Mesenchymal stem cell (in vitro differentiated cells and primary cell): ENCODE measurements around the gene PCNT.

Source experiments
- DNase-seq: peaks from one replicate; pipeline ENCODE4 v3.0.0-alpha.2; 2013
- H2AFZ ChIP-seq: one replicate; pipeline ENCODE4 v1.6.1; 2013; ENCODE audit warnings: low read depth, mild to moderate bottlenecking, control low read depth, inconsistent platforms, low read length, moderate library complexity
- H2AK5ac ChIP-seq: 2 replicates; pipeline ENCODE4 v1.6.1; 2013; ENCODE audit warnings: low read length, moderate library complexity, mild to moderate bottlenecking, inconsistent platforms; ENCODE audit not compliant: severe bottlenecking
- H2BK120ac ChIP-seq: one replicate; pipeline ENCODE4 v1.6.1; 2013; ENCODE audit warnings: low read depth, mild to moderate bottlenecking, inconsistent platforms, low read length, moderate library complexity
- H2BK12ac ChIP-seq, 2 experiments: one replicate each; pipeline ENCODE4 v1.6.1; 2013; ENCODE audit warnings: inconsistent platforms in 2 of 2, low read length in 2 of 2, mild to moderate bottlenecking in 2 of 2, moderate library complexity in 2 of 2, control low read depth in 1 of 2
- H2BK15ac ChIP-seq: one replicate; pipeline ENCODE4 v1.6.1; 2013; ENCODE audit warnings: mild to moderate bottlenecking, low read depth, inconsistent platforms; ENCODE audit not compliant: poor library complexity, severe bottlenecking
- H2BK5ac ChIP-seq: 2 replicates; pipeline ENCODE4 v1.6.1; 2013; ENCODE audit warnings: low read depth, mild to moderate bottlenecking, low read length, control low read depth, inconsistent platforms; ENCODE audit not compliant: poor library complexity, severe bottlenecking
- H3K14ac ChIP-seq, 2 experiments: one replicate each; pipeline ENCODE4 v1.6.1; 2013; ENCODE audit warnings: inconsistent platforms in 2 of 2, low read length in 2 of 2, control low read depth in 1 of 2, mild to moderate bottlenecking in 1 of 2, moderate library complexity in 1 of 2
- H3K18ac ChIP-seq, 2 experiments: one replicate each; pipeline ENCODE4 v1.6.1; 2013; ENCODE audit warnings: inconsistent platforms in 2 of 2, low read length in 2 of 2, control low read depth in 1 of 2, low read depth in 1 of 2, mild to moderate bottlenecking in 1 of 2
- H3K23ac ChIP-seq, 2 experiments: one replicate each; pipeline ENCODE4 v1.6.1; 2013; ENCODE audit warnings: inconsistent platforms in 2 of 2, low read length in 2 of 2, mild to moderate bottlenecking in 2 of 2, moderate library complexity in 2 of 2, control low read depth in 1 of 2
- H3K27ac ChIP-seq: 2 replicates; pipeline ENCODE4 v1.5.1; 2013; ENCODE audit warnings: mild to moderate bottlenecking, moderate library complexity, low read length, control low read depth, inconsistent platforms; ENCODE audit not compliant: poor library complexity, severe bottlenecking
- H3K27me3 ChIP-seq, 2 experiments: 2 replicates each; pipeline versions ENCODE4 v1.6.1 to v1.7.0; 2013; ENCODE audit warnings: low read length in 2 of 2, mild to moderate bottlenecking in 2 of 2, moderate library complexity in 2 of 2, control low read depth in 1 of 2, inconsistent platforms in 1 of 2; ENCODE audit not compliant: control insufficient read depth in 1 of 2, insufficient read depth in 1 of 2
- H3K36me3 ChIP-seq, 2 experiments: 2 replicates each; pipeline versions ENCODE4 v1.6.1 to v1.7.0; 2013; ENCODE audit warnings: low read length in 2 of 2, control low read depth in 1 of 2, inconsistent platforms in 1 of 2, low read depth in 1 of 2, mild to moderate bottlenecking in 1 of 2; ENCODE audit not compliant: insufficient read depth in 2 of 2, control insufficient read depth in 1 of 2
- H3K4ac ChIP-seq, 2 experiments: one replicate each; pipeline ENCODE4 v1.6.1; 2013; ENCODE audit warnings: inconsistent platforms in 2 of 2, low read length in 2 of 2, mild to moderate bottlenecking in 2 of 2, moderate library complexity in 2 of 2, control low read depth in 1 of 2, low read depth in 1 of 2
- H3K4me1 ChIP-seq: 2 replicates; pipeline ENCODE4 v1.6.1; 2013; ENCODE audit warnings: low read depth, low read length, control low read depth; ENCODE audit not compliant: control insufficient read depth, insufficient read depth
- H3K4me2 ChIP-seq: 2 replicates; pipeline ENCODE4 v1.6.1; 2013; ENCODE audit warnings: low read length, mild to moderate bottlenecking, inconsistent platforms; ENCODE audit not compliant: poor library complexity, severe bottlenecking
- H3K4me3 ChIP-seq, 2 experiments: 2 replicates each; pipeline versions ENCODE4 v1.5.1 to v1.7.0; 2013; ENCODE audit warnings: low read length in 2 of 2, mild to moderate bottlenecking in 2 of 2, control low read depth in 1 of 2, low read depth in 1 of 2; ENCODE audit not compliant: insufficient read depth in 1 of 2
- H3K79me1 ChIP-seq: replicated peaks from 2 replicates; pipeline ENCODE4 v1.6.1; 2013; ENCODE audit warnings: mild to moderate bottlenecking, control low read depth, low read length, inconsistent platforms; ENCODE audit not compliant: poor library complexity, severe bottlenecking
- H3K9ac ChIP-seq: 2 replicates; pipeline ENCODE4 v1.7.0; 2013; ENCODE audit warnings: mild to moderate bottlenecking, low read length, moderate library complexity
- H3K9me3 ChIP-seq: 2 replicates; pipeline ENCODE4 v1.7.0; 2013; ENCODE audit warnings: mild to moderate bottlenecking, low read length; ENCODE audit not compliant: control insufficient read depth
- H4K8ac ChIP-seq: one replicate; pipeline ENCODE4 v1.6.1; 2013; ENCODE audit warnings: inconsistent platforms, mild to moderate bottlenecking, low read length, moderate library complexity
- H4K91ac ChIP-seq: one replicate; pipeline ENCODE4 v1.6.1; 2013; ENCODE audit warnings: mild to moderate bottlenecking, low read length, inconsistent platforms
- WGBS: methylation state at CpG from one replicate; pipeline ENCODE4 v1.1.7; 2013; ENCODE audit warnings: mixed read lengths; 5-methylcytosine and 5-hydroxymethylcytosine counted together

PCNT gene

DNA sequence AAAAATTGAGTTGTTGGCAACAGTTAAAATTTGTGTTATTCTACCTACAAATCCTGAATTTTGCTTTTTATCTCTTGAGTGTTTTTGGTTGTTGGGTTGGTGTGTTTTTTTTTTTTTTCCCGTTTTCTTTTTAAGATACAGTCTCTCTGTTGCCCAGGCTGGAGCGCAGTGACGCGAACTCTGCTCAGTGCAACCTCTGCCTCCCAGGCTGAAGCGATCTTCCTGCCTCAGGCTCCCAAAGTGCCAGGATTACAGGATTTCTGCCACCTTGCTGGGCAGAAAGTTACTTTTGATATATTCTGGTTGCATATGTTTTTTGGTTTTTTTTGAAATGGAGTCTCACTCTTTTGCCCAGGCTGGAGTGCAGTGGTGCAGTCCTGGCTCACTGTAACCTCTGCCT is 4.2 kb downstream of the PCNT start:
- H3K14ac ChIP-seq: no peak overlapping the region
- no peaks in the 10 kb centered on the region for H3K9me3 ChIP-seq
- H4K8ac ChIP-seq: no peak overlapping the region
- no peak overlapping the region for H3K23ac ChIP-seq
- H3K27me3 ChIP-seq: no peaks in the 10 kb centered on the region
- no peak overlapping the region for H3K18ac ChIP-seq
- H2BK120ac ChIP-seq: no peak overlapping the region
- WGBS: 80% methylated on average over 5 of the region's 5 CpGs
- no peak for DNase-seq
- H2BK5ac ChIP-seq: no peak overlapping the region
- no peak overlapping the region for H2AFZ ChIP-seq
- no peak overlapping the region for H4K91ac ChIP-seq
- no peak overlapping the region for H2AK5ac ChIP-seq
- no peak overlapping the region for H3K4me3 ChIP-seq
- H3K4me1 ChIP-seq: peaks cover 4% of the 10 kb centered on the region
- H3K4ac ChIP-seq: no peak overlapping the region
- H3K79me1 ChIP-seq: peaks cover 31% of the 10 kb centered on the region
- peaks cover 16 to 45% of the 10 kb centered on the region in 2 experiments for H3K36me3 ChIP-seq
- H2BK15ac ChIP-seq: no peak overlapping the region
- no peak overlapping the region for H3K4me2 ChIP-seq
- no peak overlapping the region for H3K27ac ChIP-seq
- H2BK12ac ChIP-seq: no peak overlapping the region
- no peak overlapping the region for H3K9ac ChIP-seq

DNA sequence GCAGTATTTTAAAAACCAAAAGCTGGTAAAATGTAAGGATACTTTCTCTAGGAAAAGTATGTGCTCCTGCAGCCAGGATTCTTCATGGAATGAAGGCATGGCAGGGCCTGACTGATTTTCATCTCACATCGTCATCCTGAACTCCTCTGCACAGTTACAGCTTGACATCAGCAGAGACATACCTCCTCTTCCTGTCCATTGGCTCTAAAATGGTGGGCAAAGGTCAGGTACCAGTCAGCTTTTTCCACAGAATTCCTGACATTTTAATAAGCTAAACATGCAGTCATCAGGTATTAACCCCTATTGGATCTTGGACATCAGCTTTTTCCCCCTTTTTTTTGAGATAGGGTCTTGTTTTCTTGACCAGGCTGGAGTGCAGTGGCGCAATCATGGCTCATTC is 5.8 kb downstream of the PCNT start:
- no peak overlapping the region for H2AK5ac ChIP-seq
- H3K4me2 ChIP-seq: no peak overlapping the region
- H3K9ac ChIP-seq: no peak overlapping the region
- H3K4me3 ChIP-seq: no peak overlapping the region
- H2AFZ ChIP-seq: no peak overlapping the region
- no peak for DNase-seq
- no peak overlapping the region for H4K91ac ChIP-seq
- peaks cover 32% of the 10 kb centered on the region for H3K79me1 ChIP-seq
- H3K27ac ChIP-seq: no peak overlapping the region
- no peak overlapping the region for H3K18ac ChIP-seq
- no peak overlapping the region for H3K14ac ChIP-seq
- H2BK12ac ChIP-seq: no peak overlapping the region
- H3K4ac ChIP-seq: no peak overlapping the region
- no peaks in the 10 kb centered on the region for H3K27me3 ChIP-seq
- no peak overlapping the region for H2BK120ac ChIP-seq
- no peak overlapping the region for H2BK5ac ChIP-seq
- peaks cover 4% of the 10 kb centered on the region for H3K4me1 ChIP-seq
- WGBS: 93% methylated on average over 1 of the region's 2 CpGs
- no peak overlapping the region for H3K23ac ChIP-seq
- peaks cover 22 to 51% of the 10 kb centered on the region in 2 experiments for H3K36me3 ChIP-seq
- no peaks in the 10 kb centered on the region for H3K9me3 ChIP-seq
- H4K8ac ChIP-seq: no peak overlapping the region
- H2BK15ac ChIP-seq: no peak overlapping the region

DNA sequence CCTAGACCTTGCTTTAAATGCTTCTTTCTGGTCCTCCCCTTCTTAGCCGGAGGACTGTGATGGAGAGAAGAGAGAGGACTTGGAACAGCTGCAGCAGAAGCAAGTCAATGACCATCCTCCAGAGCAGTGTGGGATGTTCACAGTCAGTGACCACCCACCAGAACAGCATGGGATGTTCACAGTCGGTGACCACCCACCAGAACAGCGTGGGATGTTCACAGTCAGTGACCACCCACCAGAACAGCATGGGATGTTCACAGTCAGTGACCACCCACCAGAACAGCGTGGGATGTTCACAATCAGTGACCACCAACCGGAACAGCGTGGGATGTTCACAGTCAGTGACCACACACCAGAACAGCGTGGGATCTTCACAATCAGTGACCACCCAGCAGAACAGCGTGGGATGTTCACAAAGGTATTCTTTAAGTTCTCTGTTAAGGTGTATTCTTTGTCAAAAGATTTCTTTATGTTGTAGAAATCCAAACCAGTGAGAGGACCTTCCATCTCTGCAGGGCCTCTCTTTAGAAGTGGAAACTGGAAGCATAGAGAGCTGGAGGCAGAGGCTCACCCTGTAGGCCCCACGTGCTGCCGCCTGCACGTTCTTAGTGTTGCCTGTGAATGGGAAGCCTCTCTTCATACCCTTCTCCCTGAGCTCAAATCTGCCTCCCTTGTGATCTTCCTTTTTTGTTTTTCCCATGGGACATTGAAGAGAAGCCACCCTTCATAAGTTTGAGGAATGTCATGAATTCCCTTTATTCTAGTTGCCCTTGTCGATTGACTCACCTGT is 10.6 kb downstream of the PCNT start:
- H3K9me3 ChIP-seq: no peaks in the 10 kb centered on the region
- peaks cover 38 to 71% of the 10 kb centered on the region in 2 experiments for H3K36me3 ChIP-seq
- no peak overlapping the region for H3K14ac ChIP-seq
- no peak overlapping the region for H3K4ac ChIP-seq
- H3K9ac ChIP-seq: no peak overlapping the region
- no peaks in the 10 kb centered on the region for H3K27me3 ChIP-seq
- H2BK120ac ChIP-seq: no peak overlapping the region
- H2AK5ac ChIP-seq: no peak overlapping the region
- H3K23ac ChIP-seq: no peak overlapping the region
- no peak overlapping the region for H2BK5ac ChIP-seq
- no peak overlapping the region for H3K18ac ChIP-seq
- no peak overlapping the region for H2BK15ac ChIP-seq
- H2AFZ ChIP-seq: no peak overlapping the region
- H4K8ac ChIP-seq: no peak overlapping the region
- peaks cover 39% of the 10 kb centered on the region for H3K79me1 ChIP-seq
- no peak for DNase-seq
- 93% methylated on average over 12 of the region's 12 CpGs for WGBS
- H3K4me3 ChIP-seq: no peak overlapping the region
- H2BK12ac ChIP-seq: no peak overlapping the region
- H3K4me2 ChIP-seq: no peak overlapping the region
- no peak overlapping the region for H4K91ac ChIP-seq
- H3K27ac ChIP-seq: no peak overlapping the region
- no peaks in the 10 kb centered on the region for H3K4me1 ChIP-seq

GRCh38 chr21:46336603-46337002 is 12.6 kb downstream of the PCNT start:
- Histone ChIP-seq H2BK120ac (no peak overlapping the region), H3K79me1 (peaks cover 39% of the 10 kb centered on the region), H3K14ac (no peak overlapping the region), H4K8ac (no peak overlapping the region), H3K27me3 (no peaks in the 10 kb centered on the region), H3K4me3 (no peak overlapping the region), H3K27ac (no peak overlapping the region), H4K91ac (no peak overlapping the region), H2AFZ (no peak overlapping the region), H2BK15ac (no peak overlapping the region), H2AK5ac (no peak overlapping the region), H3K9me3 (no peaks in the 10 kb centered on the region), H2BK12ac (no peak overlapping the region), H3K9ac (no peak overlapping the region), H3K4ac (no peak overlapping the region), H3K18ac (no peak overlapping the region), H3K4me1 (no peaks in the 10 kb centered on the region), H2BK5ac (no peak overlapping the region), H3K4me2 (no peak overlapping the region), H3K36me3 (peaks cover 41 to 63% of the 10 kb centered on the region in 2 experiments), H3K23ac (no peak overlapping the region)
- 93% methylated on average over 1 of the region's 3 CpGs for WGBS
- DNase-seq: no peak
